ENCODE results near the gene FARS2.

- TF ChIP-seq CTCF (IDR thresholded peaks at IDR 0.05; ENCODE audit: extremely low read depth in 1 of 2, insufficient read depth in 1 of 2, low read depth in 1 of 2, low read length in 2 of 2) (no peak), POLR2A (IDR thresholded peaks at IDR 0.05; ENCODE audit: low read depth, low read length) (no peak), POLR2AphosphoS5 (IDR thresholded peaks at IDR 0.05; ENCODE audit: insufficient read depth, low read depth, low read length) (no peak), MAX (IDR thresholded peaks at IDR 0.05; ENCODE audit: insufficient read depth, insufficient read length) (no peak), EZH2 (IDR thresholded peaks at IDR 0.05; ENCODE audit: borderline replicate concordance, low read depth, low read length, severe bottlenecking) (no peak), JUN (IDR thresholded peaks at IDR 0.05; ENCODE audit: borderline replicate concordance, insufficient read depth, insufficient read length, low read depth) (no peak)
These were observed 39.0 kb downstream of the FARS2 start for GRCh38 chr6:5300206-5300764.
